Measurements from ENCODE around the gene FZD4.

FZD4 gene

GRCh38 chr11:86904001-86904400, 51.2 kb downstream of the FZD4 start:
- no peak for DNase-seq

GRCh38 chr11:86902345-86902744, 52.9 kb downstream of the FZD4 start:
- no peak for DNase-seq

GRCh38 chr11:86901599-86901998, 53.6 kb downstream of the FZD4 start:
- no peak for DNase-seq

- DNase-seq = no peak
Measured at GRCh38 chr11:86900162-86900561, 55.0 kb downstream of the FZD4 start.

- DNase-seq = no peak
Measured at GRCh38 chr11:86898689-86899088, 56.5 kb downstream of the FZD4 start.

GRCh38 chr11:86896441-86896841, 58.8 kb downstream of the FZD4 start:
- DNase-seq = peak; percentile 70
